Body of pancreas (tissue), 4 donors: ENCODE data around the gene SHOC2.

ENCODE experiments used
- CTCF ChIP-seq, 7 experiments: fragments of 450-650 bp in 4 of 7; fragments of 200-600 bp in 3 of 7; sonication (generic) in 3 of 7; IDR thresholded peaks; one replicate each; pipeline ENCODE4 v1.5.1; 2016 to 2019; ENCODE audit warnings: antibody characterized with exemption in 7 of 7
- POLR2A ChIP-seq, 3 donors: fragments of 450-650 bp; IDR thresholded peaks; one replicate each; pipeline ENCODE4 v1.6.1; 2016; ENCODE audit warnings: antibody characterized with exemption in 3 of 3, mild to moderate bottlenecking in 2 of 3

DNA sequence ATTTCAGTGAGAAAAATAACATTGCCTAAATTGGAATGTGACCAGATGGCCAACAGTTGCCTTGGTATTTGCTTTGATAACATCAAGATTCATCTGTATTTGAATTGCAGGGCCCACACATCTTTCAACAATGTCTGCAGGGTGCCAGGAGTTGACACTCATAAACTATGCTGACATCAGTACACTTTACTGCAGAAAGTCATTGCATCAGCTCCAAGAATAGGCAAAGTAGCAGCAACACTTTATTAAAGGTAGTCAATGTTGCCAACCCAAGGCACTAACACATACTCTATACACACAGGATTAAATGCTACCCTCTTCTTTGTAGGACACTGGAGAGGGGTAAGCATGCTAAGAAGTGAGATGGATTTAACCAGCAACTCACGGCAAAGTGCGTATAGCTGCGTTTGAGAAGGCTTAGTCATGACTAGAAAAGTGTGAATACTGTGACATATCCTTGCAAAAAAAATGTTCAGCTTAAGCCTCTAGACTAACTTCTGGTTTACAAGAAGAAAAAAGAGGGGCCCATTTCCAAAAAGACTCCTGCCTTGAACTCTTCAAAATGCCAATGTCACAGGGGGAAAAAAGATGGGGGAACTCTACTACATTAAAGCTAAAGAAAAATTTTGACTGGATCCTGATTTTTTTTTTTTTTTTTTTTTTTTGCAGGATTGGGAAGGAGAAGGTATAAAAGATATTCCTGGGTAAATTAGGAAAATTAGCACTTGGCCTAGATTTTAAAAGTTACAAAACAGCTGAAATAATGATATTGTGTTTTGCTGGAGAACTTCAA lies 2.7 kb upstream of the SHOC2 start:
- TF ChIP-seq POLR2A (IDR thresholded peaks at IDR 0.05) (no peak), CTCF (IDR thresholded peaks at IDR 0.05) (no peak)
